ELF-1 (cell line): ENCODE measurements around the gene TRAK1.
"Not testable (repeated sequence)": the region's sequence is repeated elsewhere in the genome, so short reads cannot be mapped to it uniquely, and the experiment has no call there.

Source experiments
- DNase-seq: peaks from one replicate; pipeline ENCODE4 v3.0.0-alpha.2; 2016; ENCODE audit warnings: low read depth, low spot score

The TRAK1 gene

DNA sequence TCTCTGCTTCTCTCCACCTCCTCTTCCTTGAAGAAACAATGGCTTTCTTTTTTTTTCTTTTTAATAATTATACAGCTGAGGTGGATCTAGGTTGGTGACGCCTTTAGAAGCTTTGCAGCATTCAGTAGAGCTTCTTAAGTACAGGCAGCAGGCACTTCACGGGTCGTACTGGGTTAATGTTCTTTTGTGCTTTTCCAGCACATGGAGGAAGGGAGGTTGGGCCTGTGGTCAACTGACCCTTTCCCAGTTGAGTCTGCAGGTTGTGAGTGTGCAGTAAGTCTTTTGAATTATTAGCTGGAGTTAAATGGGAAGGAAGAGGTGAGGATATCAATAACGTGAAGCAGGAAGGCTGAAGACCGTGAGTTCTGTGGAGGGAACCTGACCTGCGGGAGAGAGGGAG is 7.0 kb downstream of the TRAK1 start:
- no peak for DNase-seq

GRCh38 chr3:42099020-42099765 is 8.0 kb downstream of the TRAK1 start:
- no peak for DNase-seq

DNA sequence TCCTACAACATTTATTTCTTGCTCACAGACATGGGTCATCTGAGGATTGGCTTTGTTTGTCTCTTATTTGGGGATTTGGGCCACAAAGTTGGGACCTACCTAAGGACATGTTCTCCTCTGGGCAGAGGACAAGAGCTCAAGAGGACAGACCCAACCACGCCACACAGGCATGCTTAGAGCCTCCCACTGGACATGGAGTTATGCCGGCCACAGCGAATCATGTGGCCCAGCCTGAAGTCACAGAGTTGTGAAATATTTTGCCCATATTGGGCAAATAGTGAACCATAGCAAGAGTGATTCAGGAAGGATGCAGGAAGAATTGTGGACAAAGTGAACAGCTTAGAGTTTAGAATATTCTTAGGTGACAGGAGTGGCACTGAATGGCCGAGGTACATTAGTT is 9.9 kb downstream of the TRAK1 start:
- no peak for DNase-seq

GRCh38 chr3:42101481-42101880 is 10.3 kb downstream of the TRAK1 start:
- no peak for DNase-seq

GRCh38 chr3:42102571-42102970 is 11.4 kb downstream of the TRAK1 start:
- no peak for DNase-seq

DNA sequence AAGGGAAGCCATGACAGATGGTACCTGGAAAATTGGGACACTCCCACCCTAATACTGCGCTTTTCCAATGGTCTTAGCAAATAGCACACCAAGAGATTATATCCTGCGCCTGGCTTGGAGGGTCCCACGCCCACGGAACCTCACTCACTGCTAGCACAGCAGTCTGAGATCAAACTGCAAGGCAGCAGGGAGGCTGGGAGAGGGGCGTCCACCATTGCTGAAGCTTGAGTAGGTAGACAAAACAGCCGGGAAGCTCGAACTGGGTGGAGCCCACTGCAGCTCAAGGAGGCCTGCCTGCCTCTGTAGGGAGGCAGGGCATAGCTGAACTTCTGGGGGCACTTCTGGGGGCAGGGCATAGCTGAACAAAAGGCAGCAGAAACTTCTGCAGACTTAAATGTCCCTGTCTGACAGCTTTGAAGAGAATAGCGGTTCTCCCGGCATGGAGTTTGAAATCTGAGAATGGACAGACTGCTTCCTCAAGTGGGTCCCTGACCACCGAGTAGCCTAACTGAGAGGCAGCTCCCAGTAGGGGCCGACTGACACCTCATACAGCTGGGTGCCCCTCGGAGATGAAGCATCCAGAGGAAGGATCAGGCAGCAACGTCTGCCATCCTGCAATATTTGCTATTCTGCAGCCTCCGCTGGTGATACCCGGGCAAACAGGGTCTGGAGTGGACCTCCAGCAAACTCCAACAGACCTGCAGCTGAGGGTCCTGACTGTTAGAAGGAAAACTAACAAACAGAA is 12.9 kb downstream of the TRAK1 start:
- DNase-seq: not testable (repeated sequence)

DNA sequence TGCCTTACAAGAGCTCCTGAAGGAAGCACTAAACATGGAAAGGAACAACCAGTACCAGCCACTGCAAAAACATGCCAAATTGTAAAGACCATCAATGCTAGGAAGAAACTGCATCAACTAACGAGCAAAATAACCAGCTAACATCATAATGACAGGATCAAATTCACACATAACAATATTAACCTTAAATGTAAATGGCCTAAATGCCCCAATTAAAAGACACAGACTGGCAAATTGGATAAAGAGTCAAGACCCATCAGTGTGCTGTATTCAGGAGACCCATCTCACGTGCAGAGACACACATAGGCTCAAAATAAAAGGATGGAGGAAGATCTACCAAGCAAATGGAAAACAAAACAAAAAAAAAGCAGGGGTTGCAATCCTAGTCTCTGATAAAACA is 14.8 kb downstream of the TRAK1 start:
- not testable (repeated sequence) for DNase-seq

- DNase-seq: no peak
Measured at GRCh38 chr3:42106646-42107045, 15.5 kb downstream of the TRAK1 start.

DNA sequence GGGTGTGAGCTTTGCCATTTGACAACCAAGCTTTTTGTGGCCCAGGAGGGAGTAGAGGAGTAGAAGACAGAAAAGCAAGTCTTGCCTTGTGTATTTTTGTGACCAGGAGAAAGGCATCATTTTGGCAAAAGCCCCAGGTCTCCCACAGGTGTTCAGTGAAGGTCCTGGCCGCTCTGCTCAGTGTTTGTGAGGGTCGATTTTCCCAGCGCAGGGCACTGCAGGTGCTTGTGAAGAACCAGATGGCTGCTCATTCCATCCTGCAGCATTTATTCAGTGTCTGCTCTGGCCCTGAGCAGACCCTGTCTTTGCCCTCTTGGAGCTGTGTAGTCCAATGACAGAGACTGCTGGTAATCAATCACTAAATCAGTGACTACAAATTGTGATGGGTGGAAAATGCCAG is 19.5 kb downstream of the TRAK1 start:
- no peak for DNase-seq

- DNase-seq: no peak
Measured at GRCh38 chr3:42114130-42114725, 23.1 kb downstream of the TRAK1 start.

GRCh38 chr3:42115215-42115614 is 24.1 kb downstream of the TRAK1 start:
- DNase-seq: no peak

DNA sequence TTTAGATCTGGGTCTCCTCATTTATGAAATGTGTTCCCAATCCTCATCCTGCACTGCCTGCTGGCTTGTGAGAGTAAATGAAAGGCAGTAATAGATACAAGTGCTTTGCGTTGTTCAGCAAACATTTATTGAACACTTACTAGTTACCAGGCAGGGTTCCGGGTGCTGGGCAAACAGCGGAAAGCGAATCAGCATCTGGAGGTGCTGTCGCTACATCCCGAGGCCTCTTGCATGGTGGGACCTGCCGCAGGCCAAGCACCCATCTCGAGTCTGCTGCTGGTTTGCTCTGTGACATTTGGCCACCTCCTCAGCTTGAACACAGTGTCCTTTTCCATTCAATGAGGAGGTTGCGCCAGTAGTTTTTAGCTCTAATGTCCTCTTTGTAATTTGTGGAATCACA is 24.8 kb downstream of the TRAK1 start:
- DNase-seq: no peak

- no peak for DNase-seq
Measured at GRCh38 chr3:42116466-42116865, 25.3 kb downstream of the TRAK1 start.

GRCh38 chr3:42117175-42118008 is 26.2 kb downstream of the TRAK1 start:
- DNase-seq: peak; percentile 74

GRCh38 chr3:42118762-42119361 is 27.7 kb downstream of the TRAK1 start:
- peak; percentile 77 for DNase-seq

- DNase-seq: no peak
Measured at GRCh38 chr3:42119561-42120355, 28.6 kb downstream of the TRAK1 start.

GRCh38 chr3:42120866-42121265 is 29.7 kb downstream of the TRAK1 start:
- no peak for DNase-seq

GRCh38 chr3:42122261-42123011 is 31.3 kb downstream of the TRAK1 start:
- DNase-seq: no peak

DNA sequence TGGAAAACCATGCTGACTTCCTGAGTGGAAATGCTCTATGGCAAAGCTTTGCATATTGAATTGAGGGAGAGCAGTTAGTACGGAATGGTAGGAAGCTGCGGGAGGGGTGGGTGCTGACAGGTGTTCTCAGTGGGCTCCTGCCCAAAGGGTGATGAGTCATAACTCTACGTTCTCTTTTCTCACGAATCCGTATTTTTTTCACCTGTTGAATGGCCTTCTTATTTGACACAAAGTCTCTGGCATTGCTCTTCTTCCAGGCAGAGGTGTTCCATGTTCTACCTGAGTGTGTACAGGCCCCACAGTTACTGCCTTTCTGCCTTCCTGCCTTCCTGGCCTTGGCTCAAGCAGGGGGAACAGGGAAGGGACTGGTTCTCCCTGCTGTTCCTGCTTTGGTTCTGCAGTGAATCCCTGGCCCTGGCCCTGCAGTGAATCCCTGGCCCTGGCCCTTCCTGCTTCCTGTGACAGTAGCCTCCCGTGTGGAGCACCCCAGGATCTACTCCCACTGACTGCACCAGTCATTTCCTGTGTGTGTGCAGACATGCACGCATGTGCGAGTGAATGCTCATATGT is 31.9 kb downstream of the TRAK1 start:
- peak; percentile 32 for DNase-seq
